GM18502 (cell line): Measurements from ENCODE around the gene MAP4K4.

Experiments
- ATAC-seq: cut with Tn5 transposase; IDR thresholded peaks from one replicate; pipeline ENCODE4 v1.9.1; 2021; ENCODE audit warnings: mild to moderate bottlenecking; ENCODE audit not compliant: unreplicated experiment, poor library complexity

MAP4K4 gene

GRCh38 chr2:101692041-101692440 is 5.5 kb upstream of the MAP4K4 start:
- ATAC-seq = no peak

- no peak for ATAC-seq
These were observed 4.7 kb upstream of the MAP4K4 start for GRCh38 chr2:101692766-101693165.

- ATAC-seq = no peak
These were observed 3.4 kb upstream of the MAP4K4 start for GRCh38 chr2:101693991-101694588.

GRCh38 chr2:101696272-101697123 is 1.0 kb upstream of the MAP4K4 start:
- ATAC-seq = no peak

GRCh38 chr2:101698014-101698843 is 722 bp downstream of the MAP4K4 start:
- peak; percentile 43 for ATAC-seq

GRCh38 chr2:101698844-101699754 is 1.6 kb downstream of the MAP4K4 start:
- no peak for ATAC-seq

- ATAC-seq = no peak
These were observed 2.4 kb downstream of the MAP4K4 start for GRCh38 chr2:101699755-101700461.

GRCh38 chr2:101704046-101704466 is 6.5 kb downstream of the MAP4K4 start:
- no peak for ATAC-seq

- ATAC-seq = no peak
These were observed 7.5 kb downstream of the MAP4K4 start for GRCh38 chr2:101704816-101705578.

- ATAC-seq = no peak
These were observed 8.8 kb downstream of the MAP4K4 start for GRCh38 chr2:101706121-101706818.

GRCh38 chr2:101706819-101707177 is 9.3 kb downstream of the MAP4K4 start:
- ATAC-seq = peak; percentile 74

GRCh38 chr2:101710036-101710435 is 12.5 kb downstream of the MAP4K4 start:
- no peak for ATAC-seq

- ATAC-seq = no peak
These were observed 13.2 kb downstream of the MAP4K4 start for GRCh38 chr2:101710471-101711318.

GRCh38 chr2:101714118-101714517 is 16.6 kb downstream of the MAP4K4 start:
- ATAC-seq = no peak

- ATAC-seq = peak; percentile 74
These were observed 19.8 kb downstream of the MAP4K4 start for GRCh38 chr2:101717071-101717845.

GRCh38 chr2:101718479-101718878 is 21.0 kb downstream of the MAP4K4 start:
- no peak for ATAC-seq
